Esophagus muscularis mucosa (tissue), 4 donors: ENCODE results near the gene STARD7. TPM values are rescaled to one million over a fixed set of nuclear protein-coding genes. Genes with fewer than 3 reads are reported as not detected.

Source experiments
- DNase-seq: peaks from one replicate; pipeline ENCODE4 v3.0.0-alpha.2; 2017; ENCODE audit errors: extremely low spot score
- H3K27ac ChIP-seq, 4 donors: fragments of 200-600 bp; sonication (generic); replicated peaks in 1 of 4; 1 replicate in 3 of 4; 2 replicates in 1 of 4; pipeline ENCODE4 v1.5.1; 2016 to 2019; ENCODE audit warnings: mild to moderate bottlenecking in 1 of 4
- H3K27me3 ChIP-seq, 4 donors: fragments of 200-600 bp; sonication (generic); one replicate each; pipeline versions ENCODE4 v1.5.1 to v1.6.0; 2016 to 2019
- H3K36me3 ChIP-seq, 4 donors: fragments of 200-600 bp; sonication (generic); one replicate each; pipeline ENCODE4 v1.5.1; 2016 to 2019
- H3K4me1 ChIP-seq, 4 donors: fragments of 200-600 bp; sonication (generic); one replicate each; pipeline ENCODE4 v1.5.1; 2016 to 2019
- H3K4me3 ChIP-seq, 4 donors: fragments of 200-600 bp; sonication (generic); 1 replicate in 2 of 4; 2 replicates in 2 of 4; pipeline ENCODE4 v1.5.1; 2016 to 2019; ENCODE audit warnings: mild to moderate bottlenecking in 4 of 4, moderate library complexity in 1 of 4
- H3K9me3 ChIP-seq, 4 donors: fragments of 200-600 bp; sonication (generic); 1 replicate in 3 of 4; 2 replicates in 1 of 4; pipeline ENCODE4 v1.5.1; 2016 to 2019
- EP300 ChIP-seq: sonication (generic); formaldehyde crosslinking; IDR thresholded peaks from one replicate; pipeline ENCODE4 v1.6.1; 2017; ENCODE audit warnings: antibody characterized with exemption
- POLR2A ChIP-seq: fragments of 450-650 bp; IDR thresholded peaks from one replicate; pipeline ENCODE4 v1.6.1; 2017; ENCODE audit warnings: antibody characterized with exemption, moderate library complexity, mild to moderate bottlenecking, low read depth
- POLR2AphosphoS5 ChIP-seq, 2 donors: sonication (generic); formaldehyde crosslinking; IDR thresholded peaks; one replicate each; pipeline ENCODE4 v1.6.1; 2017; ENCODE audit warnings: antibody characterized with exemption in 2 of 2
- WGBS: methylation state at CpG from one replicate; pipeline ENCODE4 v1.1.5; 2018; 5-methylcytosine and 5-hydroxymethylcytosine counted together
- intact Hi-C: fragments of 100-400 bp; cut with DNase I; formaldehyde crosslinking; loops from one replicate; pipeline ENCODE4 v1.15.1; 2023
- total RNA-seq, 4 donors: library from RNA; depleted of rRNA; stranded (reverse); fragments of >200 nt; gene quantifications; one replicate each; pipeline versions ENCODE4 v1.1.0 to v1.2.1, GENCODE V29; 2016
- TF ChIP-seq, protein P1 (sequence below), 3 experiments: fragments of 200-600 bp in 2 of 3; fragments of 450-650 bp in 1 of 3; sonication (generic) in 2 of 3; IDR thresholded peaks; one replicate each; pipeline ENCODE4 v1.5.1; 2017 to 2019; ENCODE audit warnings: antibody characterized with exemption in 3 of 3, mild to moderate bottlenecking in 2 of 3, moderate library complexity in 1 of 3

Gene STARD7
- total RNA-seq, 4 donors from 2014 or later = 85.0 to 110 (median 92.2) TPM

DNA sequence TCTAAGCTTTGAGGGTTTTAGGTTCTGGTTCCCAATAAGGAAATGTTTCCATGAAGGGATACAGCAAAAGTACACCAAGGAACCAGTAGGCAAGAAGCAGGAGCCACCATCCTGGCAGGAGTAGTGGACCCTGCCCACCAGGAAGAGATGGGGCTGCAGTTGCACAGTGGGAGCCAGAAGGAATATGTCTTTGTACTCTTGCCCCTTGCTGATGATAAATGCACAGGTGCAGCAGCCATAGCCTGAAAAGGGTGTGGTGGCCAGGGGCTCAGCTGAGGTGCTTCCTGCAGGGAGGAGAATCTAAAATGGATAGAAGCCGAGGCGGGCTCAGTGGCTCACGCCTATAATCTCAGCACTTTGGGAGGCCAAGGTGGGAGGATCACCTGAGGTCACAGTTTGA is 29.6 kb upstream of the STARD7 start:
- H3K27ac ChIP-seq = no peak overlapping the region
- no peak for DNase-seq
- WGBS = 93% methylated on average over 3 of the region's 3 CpGs
- no peak overlapping the region for H3K4me3 ChIP-seq
- no peaks in the 10 kb centered on the region for H3K9me3 ChIP-seq
- no peaks in the 10 kb centered on the region for H3K27me3 ChIP-seq
- intact Hi-C loops = no loop called here
- peaks cover 0 to 30% (median 4%) of the 10 kb centered on the region in 4 donors for H3K4me1 ChIP-seq
- TF ChIP-seq EP300 = no peak
- TF ChIP-seq POLR2A = no peak
- peaks cover 0 to 23% (median 7%) of the 10 kb centered on the region in 4 donors for H3K36me3 ChIP-seq

DNA sequence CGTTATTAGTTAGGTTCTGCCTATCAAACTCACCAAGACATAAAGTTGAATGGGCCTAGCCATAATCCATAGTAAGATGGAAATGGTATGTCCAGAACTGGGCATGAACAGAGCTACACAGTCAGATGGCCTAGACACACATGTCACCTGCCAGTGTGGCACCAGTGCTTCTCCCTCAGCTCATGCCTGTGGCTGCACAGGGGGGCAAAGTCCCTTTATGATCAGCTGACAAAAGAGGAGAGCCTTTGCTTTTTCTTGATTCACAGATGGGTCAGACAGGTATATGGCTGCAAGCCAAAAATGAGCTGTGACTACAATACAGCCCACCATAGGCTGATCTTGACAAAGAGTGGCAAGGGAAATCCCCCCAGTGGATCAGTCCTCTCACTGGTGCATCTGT is 28.3 kb upstream of the STARD7 start:
- H3K27ac ChIP-seq = no peak overlapping the region
- peaks cover 0 to 22% (median 3%) of the 10 kb centered on the region in 4 donors for H3K4me1 ChIP-seq
- no peak overlapping the region for H3K4me3 ChIP-seq
- TF ChIP-seq POLR2AphosphoS5 (IDR thresholded peaks at IDR 0.05) = no peak
- no peak for TF ChIP-seq POLR2A
- TF ChIP-seq, protein P1, sequence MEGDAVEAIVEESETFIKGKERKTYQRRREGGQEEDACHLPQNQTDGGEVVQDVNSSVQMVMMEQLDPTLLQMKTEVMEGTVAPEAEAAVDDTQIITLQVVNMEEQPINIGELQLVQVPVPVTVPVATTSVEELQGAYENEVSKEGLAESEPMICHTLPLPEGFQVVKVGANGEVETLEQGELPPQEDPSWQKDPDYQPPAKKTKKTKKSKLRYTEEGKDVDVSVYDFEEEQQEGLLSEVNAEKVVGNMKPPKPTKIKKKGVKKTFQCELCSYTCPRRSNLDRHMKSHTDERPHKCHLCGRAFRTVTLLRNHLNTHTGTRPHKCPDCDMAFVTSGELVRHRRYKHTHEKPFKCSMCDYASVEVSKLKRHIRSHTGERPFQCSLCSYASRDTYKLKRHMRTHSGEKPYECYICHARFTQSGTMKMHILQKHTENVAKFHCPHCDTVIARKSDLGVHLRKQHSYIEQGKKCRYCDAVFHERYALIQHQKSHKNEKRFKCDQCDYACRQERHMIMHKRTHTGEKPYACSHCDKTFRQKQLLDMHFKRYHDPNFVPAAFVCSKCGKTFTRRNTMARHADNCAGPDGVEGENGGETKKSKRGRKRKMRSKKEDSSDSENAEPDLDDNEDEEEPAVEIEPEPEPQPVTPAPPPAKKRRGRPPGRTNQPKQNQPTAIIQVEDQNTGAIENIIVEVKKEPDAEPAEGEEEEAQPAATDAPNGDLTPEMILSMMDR (IDR thresholded peaks at IDR 0.05) = no peak
- TF ChIP-seq EP300 = no peak
- H3K36me3 ChIP-seq = peaks cover 0 to 23% (median 7%) of the 10 kb centered on the region in 4 donors
- no peaks in the 10 kb centered on the region for H3K9me3 ChIP-seq
- WGBS = 100% methylated on average over 1 of the region's 1 CpG
- intact Hi-C loops = no loop called here
- DNase-seq = no peak
- H3K27me3 ChIP-seq = no peaks in the 10 kb centered on the region

DNA sequence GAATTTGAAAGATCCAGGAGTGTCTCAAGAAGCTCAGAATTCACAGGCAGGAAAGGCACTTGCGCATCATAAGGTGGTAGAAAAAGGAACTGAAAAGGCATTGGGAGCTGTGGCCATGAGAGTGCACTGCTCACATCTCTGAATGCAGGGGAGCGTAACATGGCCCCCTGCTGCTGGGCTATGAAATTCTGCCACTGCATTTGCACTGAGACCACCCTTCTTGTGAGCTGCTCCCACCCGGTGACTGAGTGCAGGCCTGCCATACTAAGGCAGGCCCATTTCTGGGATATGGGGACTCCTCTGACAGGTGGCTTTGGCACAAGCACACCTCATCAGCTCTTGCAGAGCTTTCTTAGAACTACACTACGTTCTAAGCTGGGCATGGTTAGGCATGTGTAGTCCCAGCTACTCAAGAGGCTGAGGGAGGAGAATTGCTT is 25.3 kb upstream of the STARD7 start:
- Histone ChIP-seq H3K9me3 (no peaks in the 10 kb centered on the region), H3K36me3 (peaks cover 0 to 10% (median 0%) of the 10 kb centered on the region in 4 donors), H3K27ac (no peak overlapping the region), H3K27me3 (no peaks in the 10 kb centered on the region), H3K4me1 (no peaks in the 10 kb centered on the region), H3K4me3 (no peak overlapping the region)
- intact Hi-C loops = no loop called here
- no peak for TF ChIP-seq EP300
- TF ChIP-seq, protein P1 (IDR thresholded peaks at IDR 0.05) = no peak
- no peak for TF ChIP-seq POLR2AphosphoS5 (IDR thresholded peaks at IDR 0.05)
- TF ChIP-seq POLR2A = no peak
- DNase-seq = no peak
- WGBS = 85% methylated on average over 4 of the region's 4 CpGs

DNA sequence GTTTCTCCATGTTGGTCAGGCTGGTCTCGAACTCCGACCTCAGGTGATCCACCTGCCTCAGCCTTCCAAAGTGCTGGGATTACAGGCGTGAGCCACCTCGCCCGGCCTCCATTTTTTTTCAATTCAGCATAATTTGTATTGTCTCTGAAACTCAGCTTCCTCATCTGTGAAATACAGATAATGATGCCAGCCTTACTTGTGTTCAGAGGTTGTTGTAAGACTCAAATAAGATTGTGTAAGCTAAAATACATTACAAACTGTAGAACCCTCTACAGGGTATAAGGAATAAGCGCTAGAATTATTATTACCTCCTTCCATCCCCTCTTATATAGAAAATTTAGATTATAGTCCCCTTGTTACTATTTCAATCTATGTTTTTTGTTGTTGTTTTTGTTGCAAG is 24.8 kb upstream of the STARD7 start:
- H3K36me3 ChIP-seq = peaks cover 0 to 8% (median 0%) of the 10 kb centered on the region in 4 donors
- H3K9me3 ChIP-seq = no peaks in the 10 kb centered on the region
- intact Hi-C loops = no loop called here
- no peak overlapping the region for H3K27ac ChIP-seq
- no peak for DNase-seq
- no peak overlapping the region for H3K4me3 ChIP-seq
- no peaks in the 10 kb centered on the region for H3K27me3 ChIP-seq
- WGBS = 93% methylated on average over 6 of the region's 6 CpGs
- no peak for TF ChIP-seq EP300
- TF ChIP-seq POLR2AphosphoS5 (IDR thresholded peaks at IDR 0.05) = no peak
- TF ChIP-seq, protein P1 (IDR thresholded peaks at IDR 0.05) = no peak
- TF ChIP-seq POLR2A = no peak
- no peaks in the 10 kb centered on the region for H3K4me1 ChIP-seq

DNA sequence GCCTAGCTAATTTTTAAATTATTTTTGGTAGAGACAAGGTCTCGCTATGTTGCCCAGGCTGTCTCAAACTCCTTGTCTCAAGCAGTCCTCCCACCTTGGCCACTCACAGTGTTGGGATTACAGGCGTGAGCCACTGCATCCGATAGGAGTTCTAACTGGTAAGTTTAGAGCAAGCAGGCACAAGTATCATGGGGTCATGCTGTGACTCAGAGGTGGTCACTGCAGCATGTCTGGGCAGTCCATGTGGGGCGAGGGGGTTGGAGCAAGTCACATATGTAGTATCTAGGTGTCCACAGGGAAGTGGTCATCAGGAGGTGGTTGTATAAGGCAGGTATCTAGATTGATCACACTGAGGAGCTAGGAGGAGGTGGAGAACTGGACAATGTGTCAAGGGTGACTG is 22.7 kb upstream of the STARD7 start:
- no peak overlapping the region for H3K27ac ChIP-seq
- no peaks in the 10 kb centered on the region for H3K36me3 ChIP-seq
- no peaks in the 10 kb centered on the region for H3K4me1 ChIP-seq
- no peak overlapping the region for H3K4me3 ChIP-seq
- no peak for DNase-seq
- WGBS = 97% methylated on average over 4 of the region's 4 CpGs
- no peaks in the 10 kb centered on the region for H3K27me3 ChIP-seq
- H3K9me3 ChIP-seq = no peaks in the 10 kb centered on the region
- TF ChIP-seq EP300 (no peak), POLR2AphosphoS5 (IDR thresholded peaks at IDR 0.05) (no peak), POLR2A (no peak)
- TF ChIP-seq, protein P1 (IDR thresholded peaks at IDR 0.05) = no peak
- intact Hi-C loops = no loop called here
